ENCODE measurements around the gene BMP5.

Gene BMP5

GRCh38 chr6:55895972-55896730 lies 20.8 kb upstream of the BMP5 start:
- Histone ChIP-seq H3K9ac (ENCODE audit: low read length) (no peak overlapping the region), H2AFZ (ENCODE audit: low read depth, low read length, severe bottlenecking) (no peak overlapping the region), H3K4me3 (ENCODE audit: insufficient read depth, low read length, poor library complexity, severe bottlenecking) (no peak overlapping the region), H3K4me2 (ENCODE audit: low read depth, low read length, poor library complexity, severe bottlenecking) (no peak overlapping the region), H3K27ac (ENCODE audit: low read depth, low read length) (no peak overlapping the region), H3K79me2 (ENCODE audit: insufficient read depth, low read length) (no peaks in the 10 kb centered on the region), H3K9me2 (replicated peaks; ENCODE audit: insufficient read depth, low read length) (no peaks in the 10 kb centered on the region), H3K36me3 (ENCODE audit: low read length) (no peaks in the 10 kb centered on the region), H3K9me3 (ENCODE audit: insufficient read depth, low read length) (no peaks in the 10 kb centered on the region), H3F3A (ENCODE audit: insufficient read depth) (no peaks in the 10 kb centered on the region), H4K20me1 (ENCODE audit: low read depth, low read length) (no peaks in the 10 kb centered on the region), H3K27me3 (ENCODE audit: low read length) (no peaks in the 10 kb centered on the region)
- TF ChIP-seq CTCF (IDR thresholded peaks at IDR 0.05; ENCODE audit: insufficient read depth, low read length, poor library complexity, severe bottlenecking) = no peak
- no peak for TF ChIP-seq EZH2phosphoT487 (conservative IDR thresholded peaks at IDR 0.05; ENCODE audit: low read length)

GRCh38 chr6:55892749-55893357 lies 17.5 kb upstream of the BMP5 start:
- no peaks in the 10 kb centered on the region for H3K9me3 ChIP-seq (ENCODE audit: insufficient read depth, low read length)
- no peaks in the 10 kb centered on the region for H3K79me2 ChIP-seq (ENCODE audit: insufficient read depth, low read length)
- no peak overlapping the region for H3K27ac ChIP-seq (ENCODE audit: low read depth, low read length)
- H3K27me3 ChIP-seq (ENCODE audit: low read length) = no peaks in the 10 kb centered on the region
- no peaks in the 10 kb centered on the region for H3F3A ChIP-seq (ENCODE audit: insufficient read depth)
- H4K20me1 ChIP-seq (ENCODE audit: low read depth, low read length) = no peaks in the 10 kb centered on the region
- TF ChIP-seq EZH2phosphoT487 (conservative IDR thresholded peaks at IDR 0.05; ENCODE audit: low read length) = no peak
- TF ChIP-seq CTCF (IDR thresholded peaks at IDR 0.05; ENCODE audit: insufficient read depth, low read length, poor library complexity, severe bottlenecking) = no peak
- no peak overlapping the region for H2AFZ ChIP-seq (ENCODE audit: low read depth, low read length, severe bottlenecking)
- no peaks in the 10 kb centered on the region for H3K9me2 ChIP-seq (replicated peaks; ENCODE audit: insufficient read depth, low read length)
- no peak overlapping the region for H3K4me2 ChIP-seq (ENCODE audit: low read depth, low read length, poor library complexity, severe bottlenecking)
- no peaks in the 10 kb centered on the region for H3K36me3 ChIP-seq (ENCODE audit: low read length)
- H3K4me3 ChIP-seq (ENCODE audit: insufficient read depth, low read length, poor library complexity, severe bottlenecking) = no peak overlapping the region
- H3K9ac ChIP-seq (ENCODE audit: low read length) = no peak overlapping the region

GRCh38 chr6:55888917-55889316 lies 13.5 kb upstream of the BMP5 start:
- Histone ChIP-seq H3K4me2 (ENCODE audit: low read depth, low read length, poor library complexity, severe bottlenecking) (no peak overlapping the region), H3K4me3 (ENCODE audit: insufficient read depth, low read length, poor library complexity, severe bottlenecking) (no peak overlapping the region), H3K9me2 (replicated peaks; ENCODE audit: insufficient read depth, low read length) (no peaks in the 10 kb centered on the region), H4K20me1 (ENCODE audit: low read depth, low read length) (no peaks in the 10 kb centered on the region), H3K27ac (ENCODE audit: low read depth, low read length) (no peak overlapping the region), H3K36me3 (ENCODE audit: low read length) (no peaks in the 10 kb centered on the region), H3K27me3 (ENCODE audit: low read length) (no peaks in the 10 kb centered on the region), H3K9me3 (ENCODE audit: insufficient read depth, low read length) (no peaks in the 10 kb centered on the region), H3F3A (ENCODE audit: insufficient read depth) (no peaks in the 10 kb centered on the region), H3K79me2 (ENCODE audit: insufficient read depth, low read length) (no peaks in the 10 kb centered on the region), H3K9ac (ENCODE audit: low read length) (no peak overlapping the region), H2AFZ (ENCODE audit: low read depth, low read length, severe bottlenecking) (no peak overlapping the region)
- TF ChIP-seq CTCF (IDR thresholded peaks at IDR 0.05; ENCODE audit: insufficient read depth, low read length, poor library complexity, severe bottlenecking) (no peak), EZH2phosphoT487 (conservative IDR thresholded peaks at IDR 0.05; ENCODE audit: low read length) (no peak)
